Neural progenitor cell (in vitro differentiated cells): ENCODE results near the gene TLK1. TPM values are rescaled to one million over a fixed set of nuclear protein-coding genes. Genes with fewer than 3 reads are reported as not detected.

ENCODE experiments used
- DNase-seq: peaks from one replicate; pipeline ENCODE4 v3.0.0-alpha.2; 2016; ENCODE audit warnings: low spot score
- H2AFZ ChIP-seq: fragments of 200-600 bp; sonication (generic); replicated peaks from 2 replicates; pipeline ENCODE4 v1.6.1; 2016; ENCODE audit warnings: antibody characterized with exemption
- H3F3A ChIP-seq: fragments of 200-600 bp; sonication (generic); 2 replicates; pipeline ENCODE4 v1.6.1; 2016; ENCODE audit warnings: antibody characterized with exemption, low read depth
- H3K27ac ChIP-seq: fragments of 200-600 bp; sonication (generic); 2 replicates; pipeline ENCODE4 v1.5.1; 2016; ENCODE audit warnings: mild to moderate bottlenecking
- H3K27me3 ChIP-seq: fragments of 200-600 bp; sonication (generic); 2 replicates; pipeline ENCODE4 v1.6.1; 2016; ENCODE audit warnings: mild to moderate bottlenecking, moderate library complexity
- H3K36me3 ChIP-seq: fragments of 200-600 bp; sonication (generic); 2 replicates; pipeline ENCODE4 v1.5.1; 2016
- H3K4me1 ChIP-seq: fragments of 200-600 bp; sonication (generic); 2 replicates; pipeline ENCODE4 v1.6.1; 2016; ENCODE audit warnings: mixed run types
- H3K4me2 ChIP-seq: fragments of 200-600 bp; sonication (generic); 2 replicates; pipeline ENCODE4 v1.6.1; 2016
- H3K4me3 ChIP-seq: fragments of 200-600 bp; sonication (generic); 2 replicates; pipeline ENCODE4 v1.5.1; 2016
- H3K79me2 ChIP-seq: fragments of 200-600 bp; sonication (generic); 2 replicates; pipeline ENCODE4 v1.6.1; 2016; ENCODE audit warnings: low read depth
- H3K9ac ChIP-seq: fragments of 200-600 bp; sonication (generic); 2 replicates; pipeline ENCODE4 v1.6.1; 2016
- H3K9me3 ChIP-seq: fragments of 200-600 bp; sonication (generic); 2 replicates; pipeline ENCODE4 v1.5.1; 2016; ENCODE audit warnings: low read depth
- H4K20me1 ChIP-seq: fragments of 200-600 bp; sonication (generic); 2 replicates; pipeline ENCODE4 v1.6.1; 2016; ENCODE audit warnings: low read depth
- H3K27ac Mint-ChIP-seq: 3 replicates; pipeline ENCODE4 v1.8.0; 2021; ENCODE audit warnings: mixed read lengths
- H3K27me3 Mint-ChIP-seq: 2 replicates; pipeline ENCODE4 v1.8.0; 2022; ENCODE audit warnings: low read depth, mild to moderate bottlenecking, inconsistent platforms, moderate library complexity, mixed read lengths; ENCODE audit not compliant: insufficient read depth
- H3K36me3 Mint-ChIP-seq: 3 replicates; pipeline ENCODE4 v1.8.0; 2021; ENCODE audit warnings: mixed read lengths
- H3K4me1 Mint-ChIP-seq: 3 replicates; pipeline ENCODE4 v1.8.0; 2021; ENCODE audit warnings: mixed read lengths
- H3K4me3 Mint-ChIP-seq: 3 replicates; pipeline ENCODE4 v1.8.0; 2021; ENCODE audit warnings: mild to moderate bottlenecking, moderate library complexity, mixed read lengths
- H3K9me3 Mint-ChIP-seq: 3 replicates; pipeline ENCODE4 v1.8.0; 2020; ENCODE audit warnings: mixed read lengths
- EZH2 ChIP-seq: fragments of 200-600 bp; sonication (generic); IDR thresholded peaks from 2 replicates; pipeline ENCODE4 v1.6.1; 2017; ENCODE audit warnings: antibody characterized with exemption, mild to moderate bottlenecking, moderate library complexity
- EZH2phosphoT487 ChIP-seq: fragments of 200-600 bp; sonication (generic); IDR thresholded peaks from 2 replicates; pipeline ENCODE4 v1.6.1; 2017; ENCODE audit warnings: antibody characterized with exemption
- total RNA-seq: library from RNA; depleted of rRNA; stranded (reverse); fragments of >200 nt; gene quantifications from 2 replicates; pipeline ENCODE4 v1.2.3, GENCODE V29; 2015; ENCODE audit warnings: low replicate concordance
- TF ChIP-seq, protein P1 (sequence below): fragments of 200-600 bp; sonication (generic); IDR thresholded peaks from 2 replicates; pipeline ENCODE4 v1.5.1; 2017; ENCODE audit warnings: antibody characterized with exemption, mild to moderate bottlenecking

The TLK1 gene
- total RNA-seq, 1 donor from 2014 or later: 31.1 TPM

DNA sequence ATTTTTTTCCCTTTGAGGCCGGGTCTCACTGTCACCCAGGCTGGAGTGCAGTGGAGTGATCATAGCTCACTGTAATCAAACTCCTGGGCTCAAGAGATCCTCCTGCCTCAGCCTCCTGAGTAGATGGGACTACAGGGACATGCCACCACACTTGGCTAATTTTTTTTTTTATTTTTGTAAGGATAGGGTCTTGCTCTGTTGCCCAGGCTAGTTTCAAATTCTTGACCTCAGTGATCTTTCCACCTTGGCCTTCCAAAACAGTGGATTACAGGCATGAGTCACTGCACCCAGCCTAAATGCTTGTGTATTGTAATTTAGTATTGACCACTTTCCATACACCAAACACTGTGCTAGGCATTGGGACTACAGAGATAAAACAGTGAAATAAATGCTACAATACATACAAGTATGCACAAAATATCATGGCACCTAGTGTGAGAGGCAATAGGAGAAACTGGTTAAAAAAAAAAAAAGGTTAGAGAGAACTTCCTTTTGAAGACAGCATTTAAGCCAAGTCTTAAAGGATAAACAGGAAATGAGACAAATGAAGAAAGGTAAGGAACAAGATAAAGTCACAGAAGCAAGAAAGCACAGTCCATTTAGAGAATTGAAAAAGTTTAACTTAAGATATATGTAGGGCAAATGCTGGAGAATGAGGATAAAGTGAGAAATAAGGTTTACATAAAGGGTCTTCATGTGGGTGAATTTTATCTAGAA, 118.3 kb downstream of the TLK1 start:
- Histone ChIP-seq H3F3A (peaks cover 21% of the 10 kb centered on the region), H3K27ac (no peak overlapping the region), H3K4me2 (no peak overlapping the region), H3K9ac (no peak overlapping the region), H3K27me3 (no peaks in the 10 kb centered on the region), H3K4me1 (peaks cover 19% of the 10 kb centered on the region), H3K9me3 (no peaks in the 10 kb centered on the region), H4K20me1 (peaks cover 5% of the 10 kb centered on the region), H3K36me3 (peaks cover 20% of the 10 kb centered on the region), H2AFZ (no peak overlapping the region), H3K79me2 (no peaks in the 10 kb centered on the region), H3K4me3 (no peak overlapping the region)
- TF ChIP-seq, protein P1, sequence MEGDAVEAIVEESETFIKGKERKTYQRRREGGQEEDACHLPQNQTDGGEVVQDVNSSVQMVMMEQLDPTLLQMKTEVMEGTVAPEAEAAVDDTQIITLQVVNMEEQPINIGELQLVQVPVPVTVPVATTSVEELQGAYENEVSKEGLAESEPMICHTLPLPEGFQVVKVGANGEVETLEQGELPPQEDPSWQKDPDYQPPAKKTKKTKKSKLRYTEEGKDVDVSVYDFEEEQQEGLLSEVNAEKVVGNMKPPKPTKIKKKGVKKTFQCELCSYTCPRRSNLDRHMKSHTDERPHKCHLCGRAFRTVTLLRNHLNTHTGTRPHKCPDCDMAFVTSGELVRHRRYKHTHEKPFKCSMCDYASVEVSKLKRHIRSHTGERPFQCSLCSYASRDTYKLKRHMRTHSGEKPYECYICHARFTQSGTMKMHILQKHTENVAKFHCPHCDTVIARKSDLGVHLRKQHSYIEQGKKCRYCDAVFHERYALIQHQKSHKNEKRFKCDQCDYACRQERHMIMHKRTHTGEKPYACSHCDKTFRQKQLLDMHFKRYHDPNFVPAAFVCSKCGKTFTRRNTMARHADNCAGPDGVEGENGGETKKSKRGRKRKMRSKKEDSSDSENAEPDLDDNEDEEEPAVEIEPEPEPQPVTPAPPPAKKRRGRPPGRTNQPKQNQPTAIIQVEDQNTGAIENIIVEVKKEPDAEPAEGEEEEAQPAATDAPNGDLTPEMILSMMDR: no peak
- no peak for TF ChIP-seq EZH2
- no peak for TF ChIP-seq EZH2phosphoT487
- Mint-ChIP-seq H3K4me1 (no peaks in the 10 kb centered on the region), H3K4me3 (no peak overlapping the region), H3K36me3 (peaks cover 32% of the 10 kb centered on the region), H3K27ac (no peak overlapping the region), H3K27me3 (no peaks in the 10 kb centered on the region), H3K9me3 (no peaks in the 10 kb centered on the region)
- DNase-seq: no peak

DNA sequence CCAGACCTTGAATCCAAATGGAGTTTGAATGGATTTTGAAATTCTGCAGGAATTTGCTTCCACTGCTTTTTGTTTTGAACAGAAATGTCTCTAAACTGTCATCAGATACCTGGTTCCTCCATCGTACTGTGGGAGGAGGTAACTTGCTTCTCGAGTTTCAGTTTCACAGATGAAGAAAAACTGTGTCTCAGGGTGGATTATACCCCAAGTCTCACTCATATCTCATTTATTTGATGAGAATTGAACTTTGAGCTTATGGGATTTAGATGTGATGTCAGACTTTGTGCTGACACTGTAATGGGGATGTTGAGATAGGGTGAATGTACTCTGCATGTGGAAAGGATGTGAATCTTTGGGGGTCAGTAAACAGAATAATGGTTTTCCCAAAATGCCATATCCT, 124.2 kb downstream of the TLK1 start:
- H3K4me3 Mint-ChIP-seq: no peak overlapping the region
- no peak overlapping the region for H3K4me3 ChIP-seq
- no peak overlapping the region for H3K4me2 ChIP-seq
- H3K9ac ChIP-seq: no peak overlapping the region
- no peak for DNase-seq
- TF ChIP-seq EZH2 (no peak), EZH2phosphoT487 (no peak)
- TF ChIP-seq, protein P1: no peak
- peaks cover 42% of the 10 kb centered on the region for H3K36me3 Mint-ChIP-seq
- H3K27ac ChIP-seq: no peak overlapping the region
- H2AFZ ChIP-seq: no peak overlapping the region
- no peaks in the 10 kb centered on the region for H3K4me1 Mint-ChIP-seq
- H3K9me3 Mint-ChIP-seq: no peaks in the 10 kb centered on the region
- H3K79me2 ChIP-seq: peaks cover 5% of the 10 kb centered on the region
- no peak overlapping the region for H3K27ac Mint-ChIP-seq
- H3K27me3 Mint-ChIP-seq: peaks cover 2% of the 10 kb centered on the region
- H3F3A ChIP-seq: peaks cover 12% of the 10 kb centered on the region
- no peaks in the 10 kb centered on the region for H3K9me3 ChIP-seq
- no peaks in the 10 kb centered on the region for H4K20me1 ChIP-seq
- H3K36me3 ChIP-seq: peaks cover 33% of the 10 kb centered on the region
- no peaks in the 10 kb centered on the region for H3K4me1 ChIP-seq
- H3K27me3 ChIP-seq: no peaks in the 10 kb centered on the region

DNA sequence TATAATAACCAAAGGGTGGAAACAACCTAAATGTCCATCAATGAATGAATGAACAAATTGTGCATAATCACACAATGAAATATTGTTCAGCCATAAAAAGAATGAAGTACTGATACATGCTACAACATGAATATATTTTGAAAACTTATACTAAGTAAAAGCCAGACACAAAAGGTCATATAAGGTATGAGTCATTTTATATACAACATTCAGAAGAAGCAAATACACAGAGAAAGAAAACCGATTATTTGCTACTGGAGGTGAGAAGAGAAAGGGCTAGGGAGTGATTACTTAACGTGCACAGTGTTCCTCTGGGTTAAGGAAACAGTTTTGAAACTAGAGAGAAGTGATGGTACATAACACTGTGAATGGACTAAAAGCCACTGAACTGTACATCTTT, 126.4 kb downstream of the TLK1 start:
- Mint-ChIP-seq H3K4me1 (no peaks in the 10 kb centered on the region), H3K9me3 (no peaks in the 10 kb centered on the region), H3K27me3 (peaks cover 2% of the 10 kb centered on the region), H3K4me3 (no peak overlapping the region), H3K27ac (no peak overlapping the region), H3K36me3 (peaks cover 37% of the 10 kb centered on the region)
- Histone ChIP-seq H3K9ac (no peak overlapping the region), H3K4me1 (no peaks in the 10 kb centered on the region), H2AFZ (no peak overlapping the region), H3F3A (peaks cover 12% of the 10 kb centered on the region), H3K36me3 (peaks cover 41% of the 10 kb centered on the region), H3K4me2 (no peak overlapping the region), H3K27me3 (no peaks in the 10 kb centered on the region), H3K79me2 (peaks cover 5% of the 10 kb centered on the region), H3K4me3 (no peak overlapping the region), H3K27ac (no peak overlapping the region), H3K9me3 (no peaks in the 10 kb centered on the region), H4K20me1 (no peaks in the 10 kb centered on the region)
- no peak for DNase-seq
- TF ChIP-seq, protein P1: no peak
- TF ChIP-seq EZH2phosphoT487 (no peak), EZH2 (no peak)
